GM12892 (cell line): ENCODE measurements around the gene CCDC28B.

ENCODE experiments used
- POLR2A ChIP-seq: IDR thresholded peaks from 2 replicates; pipeline ENCODE4 v1.6.1; 2011; ENCODE audit warnings: low read depth, low read length, control low read depth
- POLR2AphosphoS5 ChIP-seq: IDR thresholded peaks from 2 replicates; pipeline ENCODE4 v1.6.1; 2011; ENCODE audit warnings: low read depth, low read length, control low read depth

DNA sequence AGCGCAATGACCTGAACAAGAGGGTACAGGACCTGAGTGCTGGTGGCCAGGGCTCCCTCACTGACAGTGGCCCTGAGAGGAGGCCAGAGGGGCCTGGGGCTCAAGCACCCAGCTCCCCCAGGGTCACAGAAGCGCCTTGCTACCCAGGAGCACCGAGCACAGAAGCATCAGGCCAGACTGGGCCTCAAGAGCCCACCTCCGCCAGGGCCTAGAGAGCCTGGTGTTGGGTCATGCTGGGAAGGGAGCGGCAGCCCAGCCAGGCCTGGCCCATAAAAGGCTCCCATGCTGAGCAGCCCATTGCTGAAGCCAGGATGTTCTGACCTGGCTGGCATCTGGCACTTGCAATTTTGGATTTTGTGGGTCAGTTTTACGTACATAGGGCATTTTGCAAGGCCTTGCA, 5.4 kb upstream of the CCDC28B start:
- TF ChIP-seq POLR2AphosphoS5 (no peak), POLR2A (no peak)
